Measurements from ENCODE around the gene DONSON.

Gene DONSON

DNA sequence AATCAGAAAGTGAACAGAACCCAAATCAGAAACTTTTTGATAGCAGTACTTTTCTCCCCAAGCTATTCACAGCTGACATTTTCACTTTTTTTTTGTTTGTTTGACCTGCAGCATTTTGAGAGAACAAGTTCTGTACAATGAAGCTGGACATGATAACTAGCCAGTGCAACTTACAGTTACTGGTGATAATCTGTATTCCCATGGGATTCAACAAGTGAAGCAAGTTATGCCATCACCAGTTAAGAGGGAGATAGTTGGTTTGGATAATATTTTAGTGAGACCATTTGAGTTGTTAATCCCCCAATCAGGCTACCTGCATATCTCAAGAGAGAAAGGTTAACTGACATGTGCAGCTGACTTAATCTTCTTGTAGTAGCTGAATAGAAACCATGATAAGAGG, 27.5 kb downstream of the DONSON start:
- TF ChIP-seq, protein P1, sequence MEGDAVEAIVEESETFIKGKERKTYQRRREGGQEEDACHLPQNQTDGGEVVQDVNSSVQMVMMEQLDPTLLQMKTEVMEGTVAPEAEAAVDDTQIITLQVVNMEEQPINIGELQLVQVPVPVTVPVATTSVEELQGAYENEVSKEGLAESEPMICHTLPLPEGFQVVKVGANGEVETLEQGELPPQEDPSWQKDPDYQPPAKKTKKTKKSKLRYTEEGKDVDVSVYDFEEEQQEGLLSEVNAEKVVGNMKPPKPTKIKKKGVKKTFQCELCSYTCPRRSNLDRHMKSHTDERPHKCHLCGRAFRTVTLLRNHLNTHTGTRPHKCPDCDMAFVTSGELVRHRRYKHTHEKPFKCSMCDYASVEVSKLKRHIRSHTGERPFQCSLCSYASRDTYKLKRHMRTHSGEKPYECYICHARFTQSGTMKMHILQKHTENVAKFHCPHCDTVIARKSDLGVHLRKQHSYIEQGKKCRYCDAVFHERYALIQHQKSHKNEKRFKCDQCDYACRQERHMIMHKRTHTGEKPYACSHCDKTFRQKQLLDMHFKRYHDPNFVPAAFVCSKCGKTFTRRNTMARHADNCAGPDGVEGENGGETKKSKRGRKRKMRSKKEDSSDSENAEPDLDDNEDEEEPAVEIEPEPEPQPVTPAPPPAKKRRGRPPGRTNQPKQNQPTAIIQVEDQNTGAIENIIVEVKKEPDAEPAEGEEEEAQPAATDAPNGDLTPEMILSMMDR (conservative IDR thresholded peaks at IDR 0.05; ENCODE audit: low read depth, low read length): no peak
- no peak overlapping the region for H3K4me3 ChIP-seq (ENCODE audit: low read depth, low read length)
- no peak for DNase-seq (ENCODE audit: low read depth)

DNA sequence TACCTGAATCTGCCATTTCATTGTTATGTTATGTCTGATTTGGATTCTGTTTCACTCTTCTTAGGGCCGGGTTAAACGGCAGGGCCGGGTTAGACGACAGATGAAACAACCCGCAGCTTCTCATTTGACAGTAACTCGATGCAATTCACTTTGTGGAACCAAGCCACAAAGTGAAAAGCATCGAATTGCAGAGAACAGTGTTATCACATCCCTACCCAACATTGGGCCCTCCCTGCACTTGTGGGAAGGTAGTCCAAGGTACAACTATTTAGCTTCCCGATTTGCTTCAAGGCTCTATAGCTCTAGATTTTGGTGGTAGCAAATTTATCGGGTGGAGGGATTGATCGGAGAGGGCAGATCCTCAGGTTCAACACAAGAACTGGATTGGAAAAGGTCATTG, 28.7 kb downstream of the DONSON start:
- TF ChIP-seq, protein P1 (conservative IDR thresholded peaks at IDR 0.05; ENCODE audit: low read depth, low read length): no peak
- H3K4me3 ChIP-seq (ENCODE audit: low read depth, low read length): no peak overlapping the region
- no peak for DNase-seq (ENCODE audit: low read depth)

DNA sequence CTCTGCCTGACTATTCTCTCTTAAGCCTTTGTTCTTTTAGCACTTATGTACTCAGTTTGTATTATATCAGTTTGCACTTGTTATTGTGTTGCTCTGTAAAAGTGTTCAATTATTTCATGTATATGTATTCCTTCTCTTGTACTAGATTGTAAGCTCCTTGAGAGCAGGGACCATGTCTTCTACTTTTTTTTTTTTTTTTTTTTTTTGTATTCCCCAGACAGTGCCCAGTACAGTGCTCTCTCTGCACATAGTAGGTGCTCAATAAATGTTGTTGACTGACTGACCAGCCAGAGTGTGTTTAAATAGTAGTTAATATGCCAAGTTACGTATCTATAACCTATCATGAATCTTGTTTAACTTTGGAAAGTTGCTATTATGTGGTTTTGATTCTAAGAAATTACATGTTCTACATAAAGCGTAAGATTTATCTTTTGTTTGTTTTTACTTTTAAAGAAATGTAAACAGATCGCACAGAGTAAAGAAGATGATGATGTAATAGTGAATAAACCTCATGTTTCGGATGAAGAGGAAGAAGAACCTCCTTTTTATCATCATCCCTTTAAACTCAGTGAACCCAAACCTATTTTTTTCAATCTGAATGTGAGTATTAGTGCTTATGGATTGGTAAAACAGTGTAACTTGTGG, 29.6 kb downstream of the DONSON start:
- TF ChIP-seq, protein P1 (conservative IDR thresholded peaks at IDR 0.05; ENCODE audit: low read depth, low read length): no peak
- H3K4me3 ChIP-seq (ENCODE audit: low read depth, low read length): no peak overlapping the region
- DNase-seq (ENCODE audit: low read depth): no peak

DNA sequence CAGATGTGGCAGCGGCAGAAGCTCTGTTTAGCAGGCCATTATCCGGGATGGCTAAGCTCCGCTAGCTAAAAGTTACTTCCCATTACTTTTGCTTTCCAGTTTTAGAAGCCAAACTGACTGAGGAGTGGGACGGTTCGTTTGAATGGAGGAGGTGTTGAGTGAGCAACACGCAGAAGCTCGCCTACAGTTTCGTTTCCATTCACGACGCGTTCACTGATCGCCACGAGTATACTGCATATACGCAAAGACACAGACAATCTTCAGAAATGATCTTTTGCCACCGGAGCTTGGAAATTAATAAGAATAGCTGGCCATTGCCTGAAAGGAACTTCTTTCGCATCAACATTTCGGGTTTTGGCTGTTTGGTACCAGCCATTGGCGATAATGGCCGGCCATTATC, 31.0 kb downstream of the DONSON start:
- H3K4me3 ChIP-seq (ENCODE audit: low read depth, low read length): no peak overlapping the region
- TF ChIP-seq, protein P1 (conservative IDR thresholded peaks at IDR 0.05; ENCODE audit: low read depth, low read length): no peak
- DNase-seq (ENCODE audit: low read depth): no peak

GRCh38 chr21:33554982-33555344, 33.5 kb downstream of the DONSON start:
- DNase-seq (ENCODE audit: low read depth): no peak
- TF ChIP-seq, protein P1 (conservative IDR thresholded peaks at IDR 0.05; ENCODE audit: low read depth, low read length): no peak
- H3K4me3 ChIP-seq (ENCODE audit: low read depth, low read length): no peak overlapping the region

- no peak overlapping the region for H3K4me3 ChIP-seq (ENCODE audit: low read depth, low read length)
- TF ChIP-seq, protein P1 (conservative IDR thresholded peaks at IDR 0.05; ENCODE audit: low read depth, low read length): no peak
- DNase-seq (ENCODE audit: low read depth): no peak
Measured at GRCh38 chr21:33554236-33554981, 34.1 kb downstream of the DONSON start.

Measured in choroid plexus epithelial cell (primary cell).